ENCODE data around the gene CNTFR. TPM values are rescaled to one million over a fixed set of nuclear protein-coding genes. Genes with fewer than 3 reads are reported as not detected.

Gene CNTFR
- polyA plus RNA-seq, 1 donor, result 44.9 TPM

DNA sequence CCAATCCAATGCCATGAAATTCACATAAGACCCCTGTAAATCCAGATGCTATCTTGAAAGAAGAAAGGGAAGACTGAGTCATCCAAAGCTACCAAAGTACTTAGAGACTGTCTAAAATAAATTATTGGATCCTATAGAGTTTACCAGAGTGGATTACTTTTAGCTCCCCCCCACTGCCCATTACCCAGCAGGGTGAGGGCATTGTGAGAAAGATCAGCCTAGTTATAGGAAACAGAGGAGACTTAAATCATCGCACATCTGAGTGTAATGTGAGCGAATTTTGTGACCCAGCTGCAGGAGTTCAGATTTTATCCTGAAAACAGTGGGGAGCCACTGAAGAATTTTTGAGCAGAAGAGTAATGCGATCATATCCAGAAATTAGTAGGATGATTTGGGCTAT lies 65.2 kb downstream of the CNTFR start:
- no peak for DNase-seq (ENCODE audit: low read depth)

DNA sequence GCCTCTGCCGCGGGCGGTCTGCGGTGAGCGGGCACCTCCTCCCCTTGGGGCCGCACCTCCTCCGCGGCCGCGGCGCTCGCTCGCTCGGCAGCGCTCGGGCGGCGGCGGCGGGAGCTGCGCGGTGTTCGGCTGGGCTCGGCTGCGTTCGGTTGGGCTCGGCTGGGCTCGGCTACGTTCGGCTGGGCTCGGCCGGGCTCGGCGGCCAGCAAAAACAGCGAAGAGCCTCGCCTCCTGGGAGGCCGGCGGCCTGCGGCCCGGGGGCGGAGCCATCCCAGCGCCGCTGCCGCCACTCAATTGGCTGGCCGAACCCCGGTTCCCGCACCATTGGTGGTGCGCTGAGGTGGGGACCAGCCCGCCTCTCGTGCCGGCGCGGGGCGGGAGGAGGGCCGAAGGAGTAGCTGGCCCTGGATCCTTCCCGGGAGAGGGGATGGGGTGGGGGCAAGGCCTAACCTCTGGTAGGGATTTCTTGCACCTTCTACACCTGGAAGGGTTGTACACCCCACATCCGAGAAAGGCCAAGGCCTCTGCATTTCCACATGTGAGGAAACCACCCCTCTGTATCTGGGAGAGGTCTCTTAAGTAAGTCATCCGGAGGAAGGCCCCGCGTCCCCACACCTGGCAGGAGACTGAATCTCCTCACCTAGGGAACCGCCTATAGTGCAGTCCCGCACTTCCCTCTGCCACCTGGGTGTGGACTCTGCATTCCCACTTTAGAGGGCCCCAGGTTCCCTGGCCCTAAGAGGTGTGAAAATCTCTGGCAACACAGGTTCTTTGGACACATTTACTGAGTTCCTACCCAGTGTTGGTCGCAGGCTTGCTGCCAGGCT lies 66.3 kb downstream of the CNTFR start, which contains the start of gene ENHO:
TSS of gene ENHO (minus strand) at position 20 of the 827 bp plus-strand sequence. CDS start 1,295 bp downstream, outside the sequence.
- DNase-seq (ENCODE audit: low read depth), result peak; percentile 73

DNA sequence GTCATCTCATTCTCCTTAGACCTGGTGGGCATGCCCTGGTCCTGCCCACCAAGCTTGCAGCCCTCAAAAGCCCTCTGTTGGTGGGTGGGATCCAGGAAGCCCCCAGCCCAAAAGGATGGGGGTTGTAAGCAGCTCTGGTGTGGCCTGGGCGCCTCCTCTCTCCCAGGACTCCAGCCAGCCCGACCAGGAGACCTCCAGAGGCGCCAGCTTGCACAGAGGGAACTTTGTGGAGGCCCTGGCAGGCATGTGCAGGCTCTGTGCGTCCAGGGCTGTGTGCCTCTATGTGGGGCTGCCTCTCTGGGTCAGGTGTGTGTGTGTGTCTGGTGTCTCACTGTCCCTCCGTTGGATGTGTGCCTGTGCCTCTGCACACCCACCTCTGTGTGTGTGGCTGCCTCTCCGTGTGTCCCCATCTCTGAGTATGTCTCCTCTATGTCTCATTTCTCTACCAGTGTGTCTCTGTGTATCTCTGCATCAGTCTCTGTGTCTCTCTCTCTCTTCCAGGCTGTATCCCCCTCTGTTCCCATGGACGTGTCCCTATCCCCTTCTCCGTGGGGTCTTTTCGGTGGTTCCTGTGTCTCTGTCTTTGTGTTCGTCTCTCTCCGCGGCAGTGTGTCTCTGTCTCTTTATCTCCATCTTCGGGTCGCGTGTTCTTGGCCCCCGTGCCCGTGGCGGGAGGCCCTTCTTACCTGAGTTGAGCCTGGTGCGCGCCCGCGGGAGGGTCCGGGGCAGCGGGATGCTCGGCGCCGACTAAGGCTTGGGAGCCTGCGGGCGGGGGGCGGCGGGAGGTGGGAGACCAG lies 67.2 kb downstream of the CNTFR start:
- no peak for DNase-seq (ENCODE audit: low read depth)

DNA sequence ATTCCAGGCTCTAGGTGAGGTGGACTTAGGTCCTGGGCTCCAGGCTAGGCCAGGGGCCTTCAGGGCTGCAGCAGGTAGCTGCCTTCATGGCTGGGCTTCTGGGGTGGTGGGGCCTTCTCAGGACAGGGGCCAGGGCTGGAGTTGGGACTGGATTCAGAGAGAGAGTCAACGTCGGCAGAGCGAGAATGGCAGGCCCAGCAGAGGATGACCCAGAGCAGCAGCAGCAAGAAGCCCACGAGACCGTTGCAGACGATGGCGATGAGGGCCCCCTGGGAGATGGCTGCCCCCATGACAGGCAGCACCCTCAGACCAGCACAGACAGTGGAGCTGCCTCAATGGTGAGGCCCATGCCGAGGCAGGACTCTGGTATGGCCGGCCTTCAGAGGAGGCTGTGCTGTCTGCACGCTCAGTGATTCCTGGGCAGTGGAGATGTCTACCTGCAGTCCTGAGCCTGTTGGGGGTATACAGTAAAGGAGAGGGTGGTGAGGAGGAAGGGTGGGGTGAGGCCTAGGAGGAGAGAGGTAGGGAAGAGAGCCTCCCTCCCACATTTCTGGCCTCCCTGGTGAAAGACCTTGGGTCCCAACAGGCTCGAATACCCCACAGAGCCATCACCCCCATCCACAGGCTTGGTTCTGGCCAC lies 68.0 kb downstream of the CNTFR start:
- DNase-seq (ENCODE audit: low read depth), result no peak

DNA sequence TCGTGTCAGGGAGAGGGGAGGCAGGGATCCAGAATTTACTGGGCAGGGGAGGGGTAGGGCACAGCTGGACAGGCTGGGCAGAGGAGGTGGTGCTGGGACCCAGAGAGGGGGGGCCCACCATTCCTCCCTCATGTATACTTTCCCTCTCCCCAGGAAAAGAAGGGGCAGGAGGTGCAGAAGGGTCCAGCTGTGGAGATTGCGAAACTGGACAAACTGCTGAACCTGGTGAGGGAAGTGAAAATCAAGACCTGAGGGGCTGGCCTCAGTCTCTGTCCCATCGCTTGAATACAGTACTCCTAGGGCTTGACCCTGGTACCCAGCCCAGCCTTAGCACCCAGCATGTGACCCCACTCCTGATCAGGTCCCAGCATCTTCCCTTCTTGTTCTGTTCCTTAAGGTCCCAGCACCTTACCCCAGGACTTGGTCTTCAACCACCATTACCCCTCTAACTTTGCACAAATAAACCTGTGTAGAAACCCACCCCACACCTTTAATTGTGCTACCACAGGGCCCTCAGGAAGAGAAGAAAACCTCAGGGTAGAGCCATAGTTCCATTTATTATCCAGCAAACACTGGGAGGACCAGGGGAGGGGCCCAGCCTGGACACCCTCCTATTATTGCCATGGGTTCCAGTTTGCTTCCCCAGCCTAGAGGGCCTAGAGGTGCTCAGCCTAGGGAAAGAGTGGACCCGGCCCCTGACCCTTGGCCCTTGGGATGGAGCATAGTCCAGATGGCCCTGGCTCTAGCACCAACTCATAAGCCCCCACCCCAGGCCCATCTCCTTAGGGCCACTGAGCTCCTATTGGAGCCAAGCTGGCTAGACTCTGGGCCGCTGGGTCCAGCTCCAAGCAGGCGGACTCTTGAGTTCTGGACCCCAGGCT lies 68.8 kb downstream of the CNTFR start:
- no peak for DNase-seq (ENCODE audit: low read depth)

DNA sequence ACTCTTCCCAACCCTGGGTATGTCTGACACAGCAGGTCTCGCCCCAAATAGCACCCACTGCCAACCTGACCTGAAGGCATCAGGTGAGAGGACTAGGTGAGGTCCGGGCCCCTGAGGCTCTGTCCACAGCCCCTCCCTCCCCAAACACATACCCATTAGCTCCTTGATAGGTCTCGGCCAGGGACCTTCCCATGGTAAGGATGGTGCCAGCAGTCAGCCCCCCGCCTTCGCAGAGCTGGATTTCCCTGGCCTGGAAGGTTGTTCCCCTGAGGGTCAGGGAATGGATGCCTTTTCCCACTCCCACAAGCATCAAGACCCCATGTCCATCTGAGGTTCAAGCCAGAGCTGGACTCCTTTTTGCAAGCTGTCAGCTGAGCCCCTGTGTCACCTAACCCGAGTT lies 69.4 kb downstream of the CNTFR start:
- no peak for DNase-seq (ENCODE audit: low read depth)

DNA sequence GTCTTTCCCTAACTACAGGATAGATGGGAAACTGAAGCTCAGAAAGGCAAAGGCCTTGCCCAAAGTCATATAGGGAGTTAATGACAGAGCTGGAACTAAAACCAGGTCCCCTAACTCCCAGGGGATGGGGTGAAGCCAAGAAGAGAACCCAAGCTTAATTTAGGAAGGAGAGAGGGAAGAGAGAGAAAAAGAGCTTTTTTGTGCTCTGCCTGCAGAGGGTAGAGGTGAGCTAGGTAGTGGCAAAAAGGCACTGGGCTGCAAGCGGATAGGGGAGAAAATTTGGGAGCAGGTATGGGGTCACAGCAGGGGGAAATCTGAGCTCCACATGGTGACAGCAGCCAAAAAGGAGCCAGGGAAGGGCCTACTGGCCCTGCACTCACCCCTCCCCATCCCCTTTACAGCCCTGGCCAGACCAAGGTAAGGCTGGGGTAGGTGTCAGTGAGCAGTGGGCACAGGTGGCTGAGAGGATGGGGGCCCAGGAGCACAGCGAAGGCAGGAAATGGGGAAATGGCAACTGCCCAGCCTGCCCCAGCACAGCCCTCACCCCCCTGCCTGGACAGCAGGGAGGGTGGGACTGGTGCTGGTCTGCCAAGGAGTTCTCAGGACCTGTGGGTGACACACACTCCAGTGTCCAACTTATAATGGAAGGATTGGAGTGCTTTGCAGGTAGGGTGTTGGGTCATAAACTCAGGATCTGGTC lies 70.1 kb downstream of the CNTFR start:
- DNase-seq (ENCODE audit: low read depth), result no peak

DNA sequence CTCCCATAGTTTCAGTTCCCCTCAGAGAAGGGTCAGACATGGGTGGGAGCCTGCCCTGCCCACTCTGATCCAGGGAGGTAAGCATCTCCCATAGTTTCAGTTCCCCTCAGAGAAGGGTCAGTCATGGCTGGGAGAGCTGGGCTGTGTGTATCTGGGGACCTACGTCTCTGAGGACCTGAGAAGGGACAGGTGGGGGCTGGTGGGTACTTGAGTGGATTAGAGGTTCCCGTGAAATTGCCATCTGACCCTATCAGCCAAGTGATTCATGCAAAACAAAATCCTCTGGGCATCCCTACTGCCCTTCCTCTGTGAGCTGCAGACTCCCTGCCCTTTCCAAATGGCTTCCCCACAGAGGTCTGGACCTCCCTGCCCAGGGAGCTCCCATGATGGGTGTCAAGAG lies 70.6 kb downstream of the CNTFR start:
- DNase-seq (ENCODE audit: low read depth), result no peak

DNA sequence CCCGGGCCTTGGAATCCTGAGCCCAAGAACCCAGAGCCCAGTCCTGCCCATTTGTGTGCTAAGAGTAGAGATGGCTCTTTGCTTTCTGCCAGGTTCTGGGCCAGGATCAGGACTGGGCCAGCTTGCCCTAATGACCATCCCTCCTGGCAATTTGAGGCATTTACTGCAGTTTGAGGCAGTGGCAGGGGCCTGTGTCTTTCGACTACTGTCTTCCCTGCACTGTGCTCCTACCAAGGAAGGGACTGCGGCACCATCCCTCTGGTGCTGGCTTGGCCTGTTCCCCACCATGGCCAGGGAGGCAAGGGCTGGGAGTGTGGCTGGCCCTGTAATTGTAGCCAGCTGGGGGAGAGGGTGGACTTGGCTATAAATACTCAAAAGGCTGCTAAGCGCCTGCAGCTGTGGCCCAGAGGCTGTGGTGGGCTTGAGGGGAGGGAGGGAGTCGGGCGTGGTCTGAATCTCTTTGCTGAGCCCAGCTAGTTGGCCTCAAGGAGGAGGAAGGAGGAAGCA lies 71.4 kb downstream of the CNTFR start:
- no peak for DNase-seq (ENCODE audit: low read depth)

DNA sequence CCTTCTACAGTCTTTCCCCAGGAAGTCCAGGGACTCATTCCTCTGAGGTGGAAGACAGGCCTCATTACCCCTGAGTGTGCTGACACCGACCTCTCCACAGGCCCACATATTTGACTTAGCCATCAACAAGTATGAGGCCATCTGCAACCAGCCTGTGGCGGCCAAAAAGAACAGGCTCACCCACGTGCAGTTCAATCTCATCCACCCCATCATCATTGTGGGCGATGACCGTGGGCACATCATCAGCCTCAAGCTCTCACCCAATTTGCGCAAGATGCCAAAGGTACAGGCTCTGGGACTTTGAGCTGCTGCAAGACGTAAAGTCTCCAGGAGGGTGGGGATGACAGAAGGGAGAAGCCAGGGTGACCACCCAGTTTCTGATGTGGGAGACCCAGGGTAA lies 72.3 kb downstream of the CNTFR start:
- DNase-seq (ENCODE audit: low read depth), result no peak

DNA sequence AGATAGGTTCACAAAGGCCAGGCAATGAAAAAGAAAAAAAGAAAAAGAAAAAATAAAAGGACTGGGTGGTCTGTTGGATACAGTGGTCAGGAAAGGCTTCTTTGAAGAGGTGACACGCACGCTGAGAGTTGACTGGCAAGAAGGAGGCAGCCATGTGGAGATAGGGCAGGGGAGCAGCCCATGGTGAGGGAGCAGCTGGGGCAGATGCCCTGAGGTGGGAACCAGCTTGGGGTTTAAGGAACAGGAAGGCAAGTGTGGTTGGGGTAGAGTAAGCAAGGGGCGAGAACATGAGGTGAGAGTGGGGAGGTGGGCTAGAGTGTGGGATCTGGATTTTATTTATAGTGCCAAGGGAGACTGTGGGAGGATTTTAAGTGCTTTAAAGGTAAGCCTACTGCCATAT lies 73.6 kb downstream of the CNTFR start:
- no peak for DNase-seq (ENCODE audit: low read depth)

DNA sequence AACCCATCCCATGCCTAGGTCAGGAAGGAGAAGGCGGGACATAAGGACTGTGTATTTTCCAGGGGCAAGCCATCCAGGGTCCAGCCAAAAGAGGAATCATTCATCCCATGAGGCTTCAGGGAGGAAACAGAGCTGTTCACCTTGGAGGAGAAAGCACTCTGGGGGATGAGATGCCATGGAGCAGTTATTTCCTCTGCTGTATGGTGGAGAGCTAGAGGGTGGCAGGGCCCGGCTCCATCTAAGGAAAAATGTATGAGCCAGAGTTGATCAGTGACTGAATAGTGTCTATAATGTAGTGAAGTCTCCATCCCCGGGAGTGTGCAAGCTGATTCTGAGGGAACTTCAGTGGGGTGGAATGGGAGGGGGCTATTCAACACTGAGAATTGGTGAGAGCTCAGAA lies 74.7 kb downstream of the CNTFR start:
- DNase-seq (ENCODE audit: low read depth), result no peak

DNA sequence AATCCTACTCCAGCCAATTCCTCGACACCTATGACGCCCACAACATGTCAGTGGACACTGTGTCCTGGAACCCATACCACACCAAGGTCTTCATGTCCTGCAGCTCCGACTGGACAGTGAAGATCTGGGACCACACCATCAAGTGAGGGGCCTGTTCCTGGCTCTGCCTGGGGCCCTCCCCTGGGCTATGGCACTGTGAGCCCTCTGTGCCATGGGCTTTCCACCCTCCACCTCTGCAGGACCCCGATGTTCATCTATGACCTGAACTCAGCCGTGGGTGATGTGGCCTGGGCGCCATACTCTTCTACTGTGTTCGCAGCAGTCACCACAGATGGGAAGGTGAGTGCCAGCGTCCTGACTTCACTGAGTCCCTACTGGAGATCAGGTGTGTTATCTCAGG lies 75.1 kb downstream of the CNTFR start:
- no peak for DNase-seq (ENCODE audit: low read depth)

DNA sequence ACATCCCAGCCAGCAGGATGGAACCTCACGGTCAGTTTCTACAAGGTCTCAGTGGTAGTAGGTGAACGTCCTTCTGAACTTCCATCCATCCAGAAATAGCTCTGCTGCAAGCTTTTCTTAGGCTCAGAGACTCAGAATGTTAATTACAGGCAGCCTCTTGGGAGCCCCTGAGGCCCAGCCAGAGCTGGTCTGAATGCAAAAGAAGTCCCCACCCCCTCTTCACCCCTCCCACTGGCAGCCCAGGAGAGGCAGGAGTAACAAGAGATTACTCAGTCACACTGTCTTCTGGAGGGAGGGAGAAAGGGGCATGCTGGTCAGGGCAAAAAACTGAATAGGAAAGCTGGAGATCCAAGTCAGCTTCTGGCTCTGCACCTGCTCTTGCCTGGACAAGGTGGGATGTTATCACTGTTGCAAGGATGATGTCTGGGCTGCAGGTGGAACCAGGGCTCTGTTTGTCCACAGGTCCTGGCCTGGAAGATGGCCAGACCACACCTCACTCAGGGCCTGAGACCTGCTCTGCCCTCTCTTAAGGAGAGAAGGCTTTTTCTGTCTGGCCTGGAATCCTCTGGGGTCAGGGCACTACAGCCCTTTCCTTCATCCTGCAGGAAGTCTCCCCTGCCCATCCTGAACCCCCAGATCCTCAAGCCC lies 75.8 kb downstream of the CNTFR start:
- DNase-seq (ENCODE audit: low read depth), result no peak

DNA sequence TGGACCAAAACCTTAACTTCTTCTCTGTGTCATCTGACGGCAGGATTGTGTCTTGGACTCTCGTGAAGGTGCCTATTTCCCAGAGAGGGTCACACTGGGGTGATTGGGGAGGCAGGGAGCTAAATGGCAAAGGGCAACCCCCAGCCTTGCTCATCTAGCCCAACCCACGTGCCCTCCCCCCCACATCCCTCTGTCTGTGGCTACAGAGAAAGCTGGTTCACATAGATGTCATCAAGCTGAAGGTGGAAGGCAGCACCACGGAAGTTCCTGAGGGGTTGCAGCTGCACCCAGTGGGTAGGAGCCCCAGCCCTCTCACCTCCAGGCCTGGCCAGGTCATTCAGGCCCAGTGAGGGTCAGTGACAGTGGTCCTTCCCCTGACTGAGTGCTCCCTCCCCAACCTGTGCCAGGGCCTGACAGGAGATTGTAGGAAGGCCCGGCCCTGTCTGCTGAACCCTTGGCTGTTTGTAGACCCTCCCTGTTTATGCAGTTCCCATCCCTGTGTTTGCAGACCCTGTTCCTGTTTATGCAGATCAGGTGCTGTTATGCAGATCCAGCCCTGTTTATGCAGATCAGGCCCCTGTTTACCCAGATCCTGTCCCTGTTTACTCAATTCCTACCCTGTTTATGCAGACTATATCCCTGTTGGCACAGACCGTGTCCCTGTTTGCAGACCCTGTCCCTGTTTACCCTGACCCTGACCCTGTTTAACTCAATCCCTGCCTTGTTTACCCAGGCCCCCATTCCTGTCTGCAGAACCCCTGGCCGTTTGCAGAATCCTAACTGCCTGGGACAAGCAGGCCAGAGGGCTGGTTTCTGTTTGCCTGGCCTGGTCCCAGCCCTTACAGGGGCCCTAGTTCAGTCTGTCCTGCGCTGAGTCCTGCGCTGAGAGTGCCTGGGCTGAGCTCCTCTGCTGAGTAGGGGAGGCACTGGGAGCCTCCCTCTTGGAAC lies 77.1 kb downstream of the CNTFR start:
- DNase-seq (ENCODE audit: low read depth), result no peak

DNA sequence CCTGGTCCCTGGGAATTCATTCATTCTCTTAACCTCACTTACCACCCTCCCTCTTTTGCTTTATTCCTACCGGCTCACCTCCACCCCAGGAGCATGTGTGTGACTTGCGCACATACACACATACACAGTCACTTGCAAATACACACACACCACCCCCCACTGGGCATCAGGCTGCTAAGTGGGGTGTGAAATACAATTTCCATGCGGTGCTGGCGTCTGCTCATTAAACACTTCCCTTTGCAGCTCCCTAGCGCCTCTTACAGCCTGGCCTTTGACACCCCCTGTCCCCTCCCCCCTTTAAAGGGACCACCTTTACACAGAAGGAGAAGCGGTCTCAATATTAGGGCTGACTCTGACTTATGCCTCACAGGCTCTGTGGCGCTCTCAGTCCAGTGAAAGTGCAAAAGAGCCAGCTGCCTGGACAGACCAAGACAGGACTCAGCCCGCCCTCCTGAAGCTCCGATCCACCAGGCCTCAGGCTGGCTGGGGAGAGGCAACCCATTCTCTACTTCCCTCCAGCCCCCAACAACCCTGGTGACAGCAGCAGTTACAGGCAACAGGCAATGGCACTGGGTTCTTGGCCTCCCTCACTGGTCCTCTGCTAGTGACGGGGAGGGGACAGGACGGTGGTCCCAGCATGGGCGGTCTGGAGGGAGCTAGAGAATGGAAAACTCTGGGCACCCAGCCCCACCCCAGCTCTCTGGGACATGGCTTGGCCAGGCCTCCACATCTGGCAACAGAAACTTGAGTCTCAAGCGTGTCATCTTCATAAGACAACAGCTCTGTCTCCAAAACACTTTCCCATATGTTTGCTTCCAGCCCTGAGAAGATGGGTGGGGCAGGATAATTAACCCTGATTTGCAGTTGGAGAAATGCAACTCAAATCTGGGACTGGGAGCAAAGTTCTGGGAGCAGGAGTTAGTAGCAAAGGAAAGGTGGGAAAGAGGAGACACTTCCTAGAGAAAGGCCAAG lies 78.7 kb downstream of the CNTFR start:
- DNase-seq (ENCODE audit: low read depth), result no peak

DNA sequence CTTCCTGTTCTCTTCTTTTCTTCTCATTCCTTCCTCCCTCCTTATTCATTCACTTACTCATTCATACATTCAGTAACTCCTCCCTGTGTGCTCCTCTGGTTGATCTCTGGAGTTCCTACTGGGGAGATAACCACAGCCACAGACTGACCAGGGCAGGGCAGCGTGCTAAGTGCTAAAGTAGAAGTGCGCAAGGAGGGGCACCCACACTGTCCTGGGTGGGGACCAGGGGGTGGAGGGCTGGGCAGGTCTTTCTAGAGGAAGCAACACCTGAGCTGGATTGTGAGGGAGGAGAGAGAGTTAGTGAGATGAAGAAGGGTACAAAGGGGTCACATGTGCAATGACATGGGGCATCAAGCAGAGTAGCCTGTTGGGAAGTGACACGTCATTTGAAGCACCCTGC lies 80.6 kb downstream of the CNTFR start:
- DNase-seq (ENCODE audit: low read depth), result no peak

DNA sequence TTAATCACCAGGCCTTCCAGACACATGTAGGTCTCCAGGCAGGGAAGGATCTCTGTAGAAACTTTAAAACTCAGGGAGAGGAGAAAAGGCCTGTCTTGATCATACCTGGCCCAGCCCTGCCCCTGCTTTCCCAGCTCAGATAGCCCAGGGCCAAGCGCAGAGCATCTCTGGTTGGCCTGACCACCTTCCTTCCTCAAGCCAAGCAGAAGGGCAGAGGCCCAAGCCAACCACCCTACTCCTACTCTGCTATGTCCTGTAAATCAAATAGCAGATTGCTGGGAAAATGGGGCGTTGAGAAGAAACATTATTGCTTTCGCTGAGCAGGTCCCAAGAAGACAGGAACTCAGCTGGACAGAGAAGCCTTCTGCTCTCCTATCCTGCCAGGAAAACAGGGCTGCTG lies 81.1 kb downstream of the CNTFR start:
- DNase-seq (ENCODE audit: low read depth), result no peak
